ENCODE results near the gene ADIPOR1. TPM values are rescaled to one million over a fixed set of nuclear protein-coding genes. Genes with fewer than 3 reads are reported as not detected.
"Not testable (repeated sequence)": the region's sequence is repeated elsewhere in the genome, so short reads cannot be mapped to it uniquely, and the experiment has no call there.

The ADIPOR1 gene
- total RNA-seq, 1 experiment from 2014 or later, result 102 TPM

DNA sequence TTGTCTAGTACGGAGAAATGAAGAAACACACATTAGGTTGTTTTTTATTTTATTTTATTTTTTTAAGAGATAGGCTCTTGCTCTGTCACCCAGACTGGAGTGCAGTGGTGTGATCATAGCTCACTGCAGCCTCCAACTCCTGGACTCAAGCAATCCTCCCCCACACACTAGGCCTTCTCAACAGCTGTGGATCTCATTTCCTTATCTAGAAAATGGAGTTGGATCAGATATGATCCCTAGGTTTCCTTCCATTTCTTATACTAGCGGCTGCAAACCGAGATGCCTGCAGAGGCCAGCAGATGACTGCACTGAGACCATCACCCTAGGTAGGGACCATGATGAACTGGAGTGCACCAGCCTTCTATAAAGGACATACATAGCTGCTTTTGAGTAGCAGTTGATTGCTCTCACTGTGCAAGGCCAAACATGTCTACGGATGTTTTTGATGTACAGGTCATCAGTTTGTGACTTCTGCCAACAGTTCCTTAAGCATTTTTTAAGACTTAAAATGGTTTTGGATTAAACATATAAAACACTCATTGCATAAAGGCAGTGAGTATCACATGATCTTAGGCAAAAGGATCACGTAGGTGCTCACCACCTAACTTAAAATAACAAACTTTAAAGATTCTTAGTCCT lies 19.7 kb downstream of the ADIPOR1 start:
- DNase-seq (ENCODE audit: low read depth), result no peak

- not testable (repeated sequence) for DNase-seq (ENCODE audit: low read depth)
These were observed 21.7 kb downstream of the ADIPOR1 start for GRCh38 chr1:202936409-202936808.

DNA sequence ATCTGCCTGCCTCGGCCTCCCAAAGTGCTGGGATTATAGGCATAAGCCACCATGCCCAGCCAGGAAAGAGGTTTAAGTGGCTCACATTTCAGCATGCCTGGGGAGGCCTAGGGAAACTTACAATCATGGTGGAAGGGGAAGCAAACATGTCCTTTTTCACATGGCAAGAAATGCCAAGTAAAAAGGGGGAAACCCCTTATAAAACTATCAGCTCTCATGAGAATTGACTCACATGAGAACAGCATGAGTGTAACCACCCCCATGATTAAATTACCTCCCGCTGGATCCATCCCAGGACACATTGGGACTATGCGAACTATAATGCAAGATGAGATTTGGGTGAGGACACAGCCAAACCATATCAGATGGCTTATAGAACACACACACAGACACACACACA lies 22.3 kb downstream of the ADIPOR1 start:
- DNase-seq (ENCODE audit: low read depth), result no peak

DNA sequence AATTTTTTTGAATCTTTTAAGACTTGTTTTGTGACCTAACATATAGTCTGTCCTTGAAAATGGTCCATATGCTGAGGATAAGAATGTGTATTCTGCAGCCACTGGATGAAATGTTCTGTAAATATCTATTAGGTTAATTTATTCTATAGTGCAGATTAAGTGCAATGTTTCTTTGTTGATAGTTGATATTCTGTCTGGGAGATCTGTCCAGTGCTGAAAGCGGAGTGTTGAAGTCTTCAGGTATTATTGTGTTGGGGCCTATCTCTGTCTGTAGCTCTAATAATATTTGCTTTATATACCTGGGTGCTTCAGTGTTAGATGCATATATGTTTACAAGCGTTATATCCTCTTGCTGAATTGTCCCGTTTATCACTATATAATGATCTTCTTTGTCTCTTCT lies 23.4 kb downstream of the ADIPOR1 start:
- no peak for DNase-seq (ENCODE audit: low read depth)

GRCh38 chr1:202932476-202932875 lies 25.6 kb downstream of the ADIPOR1 start:
- DNase-seq (ENCODE audit: low read depth), result no peak

- DNase-seq (ENCODE audit: low read depth), result peak; percentile 97
These were observed 31.3 kb downstream of the ADIPOR1 start, which contains the start of gene KLHL12 for GRCh38 chr1:202926581-202927491. KLHL12 (minus strand) TSS chr1:202927234; CDS start chr1:202925162, 2,072 bp downstream.

GRCh38 chr1:202923533-202923932 lies 34.6 kb downstream of the ADIPOR1 start:
- no peak for DNase-seq (ENCODE audit: low read depth)

- DNase-seq (ENCODE audit: low read depth), result no peak
These were observed 38.5 kb downstream of the ADIPOR1 start for GRCh38 chr1:202919615-202920014.

GRCh38 chr1:202915146-202915545 lies 43.0 kb downstream of the ADIPOR1 start:
- DNase-seq (ENCODE audit: low read depth), result no peak

DNA sequence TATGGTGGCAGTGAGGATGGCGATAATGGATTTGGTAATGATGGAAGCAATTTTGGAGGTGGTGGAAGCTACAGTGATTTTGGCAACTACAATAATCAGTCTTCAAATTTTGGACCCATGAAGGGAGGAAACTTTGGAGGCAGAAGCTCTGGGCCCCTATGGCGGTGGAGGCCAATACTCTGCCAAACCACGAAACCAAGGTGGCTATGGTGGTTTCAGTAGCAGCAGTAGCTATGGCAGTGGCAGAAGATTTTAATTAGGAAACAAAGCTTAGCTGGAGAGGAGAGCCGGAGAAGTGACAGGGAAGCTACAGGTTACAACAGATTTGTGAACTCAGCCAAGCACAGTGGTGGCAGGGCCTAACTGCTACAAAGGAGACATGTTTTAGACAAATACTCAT lies 45.6 kb downstream of the ADIPOR1 start:
- DNase-seq (ENCODE audit: low read depth), result not testable (repeated sequence)

- DNase-seq (ENCODE audit: low read depth), result no peak
These were observed 48.6 kb downstream of the ADIPOR1 start for GRCh38 chr1:202909494-202909893.

DNA sequence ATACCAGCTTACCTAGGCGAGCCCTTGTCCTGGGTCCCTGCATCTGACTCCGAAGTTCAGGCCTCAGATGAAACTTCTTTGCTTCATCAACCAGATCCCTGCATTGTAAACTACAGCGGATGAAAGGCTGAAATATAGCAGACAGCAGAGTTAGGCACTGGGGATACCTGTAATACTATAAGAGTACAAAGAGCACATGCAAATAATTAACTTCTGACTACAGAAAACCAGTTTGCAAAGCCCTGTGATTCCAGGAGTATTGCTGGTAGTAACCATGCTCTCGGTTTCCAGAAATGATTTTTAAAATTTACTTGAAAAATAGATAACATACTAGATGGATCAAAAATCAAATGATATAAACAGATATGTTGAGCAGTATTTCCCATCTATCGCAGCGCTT lies 49.1 kb downstream of the ADIPOR1 start:
- DNase-seq (ENCODE audit: low read depth), result no peak

- DNase-seq (ENCODE audit: low read depth), result no peak
These were observed 52.8 kb downstream of the ADIPOR1 start for GRCh38 chr1:202905331-202905730.

DNA sequence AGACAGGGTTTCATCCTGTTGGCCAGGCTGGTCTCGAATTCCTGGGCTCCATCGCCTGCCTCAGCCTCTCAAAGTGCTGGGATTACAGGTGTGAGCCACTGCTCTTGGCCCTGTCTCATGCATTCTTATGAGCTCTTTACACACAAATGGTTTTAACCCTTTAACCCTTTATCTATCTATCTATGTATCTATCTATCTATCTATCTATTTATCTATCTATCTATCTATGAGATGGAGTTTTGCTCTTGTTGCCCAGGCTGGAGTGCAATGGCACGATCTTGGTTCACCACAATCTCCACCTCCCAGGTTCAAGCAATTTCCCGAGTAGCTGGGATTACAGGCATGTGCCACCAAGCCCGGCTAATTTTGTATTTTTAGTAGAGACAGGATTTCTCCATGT lies 54.3 kb downstream of the ADIPOR1 start:
- not testable (repeated sequence) for DNase-seq (ENCODE audit: low read depth)

- DNase-seq (ENCODE audit: low read depth), result no peak
These were observed 56.6 kb downstream of the ADIPOR1 start for GRCh38 chr1:202901555-202901954.

DNA sequence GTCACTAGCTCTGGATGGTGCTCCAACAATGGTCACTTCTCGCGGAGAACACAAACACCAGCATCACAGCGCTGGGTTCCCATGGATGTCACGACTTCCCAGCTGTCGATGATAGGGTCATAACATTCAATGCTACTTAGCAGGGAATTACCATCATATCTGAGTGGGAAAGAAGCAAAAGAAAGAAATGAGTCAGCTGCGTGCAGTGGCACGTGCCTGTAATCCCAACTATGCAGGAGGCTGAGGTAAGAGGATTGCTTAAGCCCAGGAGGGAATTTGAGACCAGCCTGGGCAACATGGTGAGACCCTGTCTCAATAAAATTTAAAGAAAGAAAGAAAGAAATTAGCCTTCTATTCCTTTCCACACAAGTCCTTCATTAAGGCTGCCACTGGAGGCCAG lies 65.6 kb downstream of the ADIPOR1 start:
- no peak for DNase-seq (ENCODE audit: low read depth)

Other genes starting within 250 kb of the ADIPOR1 start
- not detected in 2 replicates for gene SYT2, start 247.9 kb downstream of the ADIPOR1 start, total RNA-seq (2014; rRNA removed)
- gene KDM5B, start 149.9 kb downstream of the ADIPOR1 start, total RNA-seq (2014; rRNA removed), result 30.4 and 34.4 TPM in 2 replicates
- 0.96 TPM in 1 of 2 replicates, not detected in the other for gene PCAT6, start 147.4 kb downstream of the ADIPOR1 start, total RNA-seq (2014; rRNA removed)
- 6.6 and 7.1 TPM in 2 replicates for gene RABIF, start 69.2 kb downstream of the ADIPOR1 start, total RNA-seq (2014; rRNA removed)
- gene KLHL12, start 31.1 kb downstream of the ADIPOR1 start, total RNA-seq (2014; rRNA removed), result 30.7 and 35.6 TPM in 2 replicates
- 84.9 and 114 TPM in 2 replicates for gene CYB5R1, start 8.9 kb upstream of the ADIPOR1 start, total RNA-seq (2014; rRNA removed)
- gene TMEM183A, start 49.1 kb upstream of the ADIPOR1 start, total RNA-seq (2014; rRNA removed), result 67.0 and 73.5 TPM in 2 replicates
- 24.1 and 33.2 TPM in 2 replicates for gene PPFIA4, start 68.2 kb upstream of the ADIPOR1 start, total RNA-seq (2014; rRNA removed)
- gene MYOG, start 127.7 kb upstream of the ADIPOR1 start, total RNA-seq (2014; rRNA removed), result 0.13 and 5.7 TPM in 2 replicates
- 9.7 and 19.1 TPM in 2 replicates for gene ADORA1, start 169.4 kb upstream of the ADIPOR1 start, total RNA-seq (2014; rRNA removed)
- 2.8 and 13.7 TPM in 2 replicates for gene MYBPH, start 217.5 kb upstream of the ADIPOR1 start, total RNA-seq (2014; rRNA removed)
- gene CHI3L1, start 228.4 kb upstream of the ADIPOR1 start, total RNA-seq (2014; rRNA removed), result 0.17 TPM in 1 of 2 replicates, not detected in the other